Measurements from ENCODE around the gene NFKBIB. TPM values are rescaled to one million over a fixed set of nuclear protein-coding genes. Genes with fewer than 3 reads are reported as not detected.
"Not testable (repeated sequence)": the region's sequence is repeated elsewhere in the genome, so short reads cannot be mapped to it uniquely, and the experiment has no call there.

NFKBIB gene
- total RNA-seq, 1 donor: 12.7 TPM

GRCh38 chr19:38939957-38940356 lies 40.2 kb downstream of the NFKBIB start:
- TF ChIP-seq CTCF (IDR thresholded peaks at IDR 0.05; ENCODE audit: extremely low read depth, low read depth, low read length): no peak
- Histone ChIP-seq H3K36me3 (ENCODE audit: insufficient read depth, low read length) (peaks cover 11% of the 10 kb centered on the region), H3K4me2 (ENCODE audit: insufficient read depth, low read length) (no peak overlapping the region), H2AFZ (ENCODE audit: low read length) (no peak overlapping the region), H3K4me1 (ENCODE audit: insufficient read depth, low read length) (no peaks in the 10 kb centered on the region), H3K9me3 (ENCODE audit: low read depth, low read length) (no peaks in the 10 kb centered on the region), H4K20me1 (ENCODE audit: insufficient read depth, low read length) (no peaks in the 10 kb centered on the region), H3K27ac (ENCODE audit: low read depth, low read length) (no peak overlapping the region), H3K27me3 (ENCODE audit: insufficient read depth, low read length) (no peaks in the 10 kb centered on the region), H3K4me3 (ENCODE audit: insufficient read depth, low read length) (no peak overlapping the region), H3K79me2 (ENCODE audit: insufficient read depth, low read length) (no peaks in the 10 kb centered on the region)
- no peak for DNase-seq (ENCODE audit: insufficient read length, low spot score, missing footprints)

GRCh38 chr19:38941466-38941865 lies 41.7 kb downstream of the NFKBIB start:
- not testable (repeated sequence) for H2AFZ ChIP-seq (ENCODE audit: low read length); H3K9me3 ChIP-seq (ENCODE audit: low read depth, low read length); H3K4me2 ChIP-seq (ENCODE audit: insufficient read depth, low read length); H3K27ac ChIP-seq (ENCODE audit: low read depth, low read length); H3K4me1 ChIP-seq (ENCODE audit: insufficient read depth, low read length); DNase-seq (ENCODE audit: insufficient read length, low spot score, missing footprints); H3K27me3 ChIP-seq (ENCODE audit: insufficient read depth, low read length); H4K20me1 ChIP-seq (ENCODE audit: insufficient read depth, low read length); H3K79me2 ChIP-seq (ENCODE audit: insufficient read depth, low read length); H3K36me3 ChIP-seq (ENCODE audit: insufficient read depth, low read length); H3K4me3 ChIP-seq (ENCODE audit: insufficient read depth, low read length)

GRCh38 chr19:38941979-38942378 lies 42.2 kb downstream of the NFKBIB start:
- Histone ChIP-seq H3K36me3 (ENCODE audit: insufficient read depth, low read length) (peaks cover 10% of the 10 kb centered on the region), H3K4me3 (ENCODE audit: insufficient read depth, low read length) (no peak overlapping the region), H3K27me3 (ENCODE audit: insufficient read depth, low read length) (no peaks in the 10 kb centered on the region), H3K4me2 (ENCODE audit: insufficient read depth, low read length) (no peak overlapping the region), H3K27ac (ENCODE audit: low read depth, low read length) (no peak overlapping the region), H3K9me3 (ENCODE audit: low read depth, low read length) (no peaks in the 10 kb centered on the region), H3K4me1 (ENCODE audit: insufficient read depth, low read length) (no peaks in the 10 kb centered on the region), H4K20me1 (ENCODE audit: insufficient read depth, low read length) (no peaks in the 10 kb centered on the region), H2AFZ (ENCODE audit: low read length) (no peak overlapping the region), H3K79me2 (ENCODE audit: insufficient read depth, low read length) (no peaks in the 10 kb centered on the region)
- TF ChIP-seq CTCF (IDR thresholded peaks at IDR 0.05; ENCODE audit: extremely low read depth, low read depth, low read length): no peak
- peak; percentile 50 for DNase-seq (ENCODE audit: insufficient read length, low spot score, missing footprints)

GRCh38 chr19:38942471-38943181 lies 42.9 kb downstream of the NFKBIB start:
- Histone ChIP-seq H2AFZ (ENCODE audit: low read length) (no peak overlapping the region), H3K36me3 (ENCODE audit: insufficient read depth, low read length) (peaks cover 10% of the 10 kb centered on the region), H3K4me2 (ENCODE audit: insufficient read depth, low read length) (no peak overlapping the region), H3K9me3 (ENCODE audit: low read depth, low read length) (no peaks in the 10 kb centered on the region), H4K20me1 (ENCODE audit: insufficient read depth, low read length) (no peaks in the 10 kb centered on the region), H3K4me1 (ENCODE audit: insufficient read depth, low read length) (no peaks in the 10 kb centered on the region), H3K27ac (ENCODE audit: low read depth, low read length) (no peak overlapping the region), H3K27me3 (ENCODE audit: insufficient read depth, low read length) (no peaks in the 10 kb centered on the region), H3K79me2 (ENCODE audit: insufficient read depth, low read length) (no peaks in the 10 kb centered on the region), H3K4me3 (ENCODE audit: insufficient read depth, low read length) (no peak overlapping the region)
- DNase-seq (ENCODE audit: insufficient read length, low spot score, missing footprints): peak; percentile 38
- TF ChIP-seq CTCF (IDR thresholded peaks at IDR 0.05; ENCODE audit: extremely low read depth, low read depth, low read length): no peak

Measured in osteoblast (primary cell).